Frontal cortex (tissue), 4 donors: ENCODE results near the gene GRM2. TPM values are rescaled to one million over a fixed set of nuclear protein-coding genes. Genes with fewer than 3 reads are reported as not detected.
"Not testable (repeated sequence)": the region's sequence is repeated elsewhere in the genome, so short reads cannot be mapped to it uniquely, and the experiment has no call there.

Experiments used
- DNase-seq, 2 donors: peaks; one replicate each; pipeline ENCODE4 v3.0.0; 2012; ENCODE audit warnings: low spot score in 2 of 2
- FAIRE-seq: peaks from 2 replicates; lab custom pipeline; 2012; peaks lifted over from hg19 to GRCh38; lab: Jason Lieb, UNC
- total RNA-seq: library from RNA; depleted of rRNA; stranded (reverse); fragments of >200 nt; gene quantifications from one replicate; pipeline ENCODE4 v1.2.3, GENCODE V29; 2014
- donor health status: control.
- donor health status: control.
- donor health status: control.

GRM2 gene
- total RNA-seq, 1 donor from 2014 or later, result 6.5 TPM

GRCh38 chr3:51719410-51720025 is 12.7 kb downstream of the GRM2 start:
- FAIRE-seq, result no peak
- no peak for DNase-seq

GRCh38 chr3:51720292-51721061 is 13.6 kb downstream of the GRM2 start:
- DNase-seq (no peak), FAIRE-seq (no peak)

- DNase-seq (peak in 1 of 2 donors; percentile 0), FAIRE-seq (no peak)
Measured at GRCh38 chr3:51721062-51721745, 14.3 kb downstream of the GRM2 start.

- DNase-seq (no peak), FAIRE-seq (no peak)
Measured at GRCh38 chr3:51722362-51722761, 15.5 kb downstream of the GRM2 start.

- no peak for DNase-seq
- FAIRE-seq, result no peak
Measured at GRCh38 chr3:51727500-51727899, 20.6 kb downstream of the GRM2 start.

GRCh38 chr3:51729042-51729633 is 22.3 kb downstream of the GRM2 start:
- no peak for FAIRE-seq
- no peak for DNase-seq

GRCh38 chr3:51733859-51734571 is 27.1 kb downstream of the GRM2 start:
- no peak for DNase-seq
- FAIRE-seq, result no peak

GRCh38 chr3:51734572-51734907 is 27.7 kb downstream of the GRM2 start:
- DNase-seq, result no peak
- no peak for FAIRE-seq

- FAIRE-seq (no peak), DNase-seq (no peak)
Measured at GRCh38 chr3:51735039-51735438, 28.2 kb downstream of the GRM2 start.

GRCh38 chr3:51735950-51736349 is 29.1 kb downstream of the GRM2 start:
- no peak for DNase-seq
- FAIRE-seq, result no peak

GRCh38 chr3:51739110-51739509 is 32.2 kb downstream of the GRM2 start:
- no peak for DNase-seq
- FAIRE-seq, result no peak

GRCh38 chr3:51742320-51742719 is 35.5 kb downstream of the GRM2 start:
- DNase-seq, FAIRE-seq: not testable (repeated sequence)

- FAIRE-seq, DNase-seq: not testable (repeated sequence)
Measured at GRCh38 chr3:51742978-51743377, 36.1 kb downstream of the GRM2 start.

GRCh38 chr3:51747840-51748239 is 41.0 kb downstream of the GRM2 start:
- FAIRE-seq (no peak), DNase-seq (no peak)

- no peak for DNase-seq
- FAIRE-seq, result no peak
Measured at GRCh38 chr3:51748327-51748726, 41.5 kb downstream of the GRM2 start.

GRCh38 chr3:51750878-51751277 is 44.0 kb downstream of the GRM2 start:
- no peak for FAIRE-seq

GRCh38 chr3:51751287-51751686 is 44.4 kb downstream of the GRM2 start:
- DNase-seq (no peak), FAIRE-seq (no peak)

More at GRCh38 chr3:51750878-51751277, 44.0 kb downstream of the GRM2 start:
- no peak for DNase-seq

- FAIRE-seq, DNase-seq: not testable (repeated sequence)
Measured at GRCh38 chr3:51753763-51754750, 47.2 kb downstream of the GRM2 start.

- no peak for FAIRE-seq
Measured at GRCh38 chr3:51759203-51759602, 52.3 kb downstream of the GRM2 start.

More at GRCh38 chr3:51759203-51759602, 52.3 kb downstream of the GRM2 start:
- DNase-seq, result no peak
